Ishikawa (cell line): ENCODE results near the gene PXDN.

ENCODE experiments used
- CEBPB ChIP-seq: IDR thresholded peaks from 2 replicates; pipeline ENCODE4 v1.6.1; 2012
- CREB1 ChIP-seq: IDR thresholded peaks from 2 replicates; pipeline ENCODE4 v1.6.1; 2012; ENCODE audit warnings: low read depth
- EGR1 ChIP-seq: IDR thresholded peaks from 2 replicates; pipeline ENCODE4 v1.6.1; 2012
- EP300 ChIP-seq: IDR thresholded peaks from 2 replicates; pipeline ENCODE4 v1.6.1; 2012; ENCODE audit warnings: borderline replicate concordance
- FOXM1 ChIP-seq: IDR thresholded peaks from 2 replicates; pipeline ENCODE4 v1.6.1; 2012; ENCODE audit warnings: low read depth, borderline replicate concordance
- NFIC ChIP-seq: IDR thresholded peaks from 2 replicates; pipeline ENCODE4 v1.6.1; 2012
- TAF1 ChIP-seq: IDR thresholded peaks from 2 replicates; pipeline ENCODE4 v1.6.1; 2012; ENCODE audit warnings: low read depth, mild to moderate bottlenecking
- TEAD4 ChIP-seq: IDR thresholded peaks from 2 replicates; pipeline ENCODE4 v1.6.1; 2012
- YY1 ChIP-seq: IDR thresholded peaks from 2 replicates; pipeline ENCODE4 v1.6.1; 2012; ENCODE audit warnings: low read depth
- TF ChIP-seq, protein P1 (sequence below): IDR thresholded peaks from 2 replicates; pipeline ENCODE4 v1.6.1; 2012
- TF ChIP-seq, protein P2 (sequence below): IDR thresholded peaks from 2 replicates; pipeline ENCODE4 v1.6.1; 2012

DNA sequence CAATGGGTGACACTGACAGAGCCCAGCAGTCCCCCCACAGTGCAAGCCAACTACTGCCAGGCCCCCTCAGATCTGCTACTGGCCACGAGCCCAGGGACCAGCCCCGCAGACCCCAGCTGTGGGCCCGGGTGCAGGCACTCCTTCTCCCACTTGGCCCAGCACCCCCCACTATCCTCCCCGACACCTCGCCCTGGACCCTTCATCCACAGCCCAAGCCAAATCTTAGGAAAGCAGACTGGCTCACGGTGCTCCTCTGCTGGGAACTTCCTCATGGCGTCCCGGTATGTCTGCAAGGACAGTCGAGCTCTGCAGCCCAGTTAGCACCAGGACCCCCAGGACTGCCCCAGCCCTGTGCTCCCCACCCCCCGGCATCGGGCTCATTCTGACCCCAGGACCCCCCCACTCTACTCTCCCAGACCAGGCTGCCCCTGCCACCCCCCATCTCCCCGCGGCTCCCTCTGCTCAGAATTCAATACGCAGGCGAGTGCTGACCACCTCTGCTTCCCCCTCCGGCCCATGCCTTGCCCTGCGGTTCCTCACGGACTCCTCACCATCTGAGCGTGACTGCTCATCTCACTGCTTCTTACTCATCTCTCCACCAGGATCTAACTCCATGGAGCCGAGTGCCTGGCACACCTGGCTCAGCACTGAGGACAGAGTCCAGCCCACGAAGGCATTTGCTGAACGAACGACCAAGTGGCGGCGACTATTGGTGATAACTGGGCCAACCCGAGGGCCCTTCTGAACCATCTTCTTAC, 85.7 kb downstream of the PXDN start:
- TF ChIP-seq TAF1 (no peak), CREB1 (no peak), CEBPB (no peak), TEAD4 (no peak), YY1 (no peak), EP300 (no peak), FOXM1 (no peak), NFIC (no peak), EGR1 (no peak)
- TF ChIP-seq, protein P1, sequence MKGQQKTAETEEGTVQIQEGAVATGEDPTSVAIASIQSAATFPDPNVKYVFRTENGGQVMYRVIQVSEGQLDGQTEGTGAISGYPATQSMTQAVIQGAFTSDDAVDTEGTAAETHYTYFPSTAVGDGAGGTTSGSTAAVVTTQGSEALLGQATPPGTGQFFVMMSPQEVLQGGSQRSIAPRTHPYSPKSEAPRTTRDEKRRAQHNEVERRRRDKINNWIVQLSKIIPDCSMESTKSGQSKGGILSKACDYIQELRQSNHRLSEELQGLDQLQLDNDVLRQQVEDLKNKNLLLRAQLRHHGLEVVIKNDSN = no peak
- TF ChIP-seq, protein P2, sequence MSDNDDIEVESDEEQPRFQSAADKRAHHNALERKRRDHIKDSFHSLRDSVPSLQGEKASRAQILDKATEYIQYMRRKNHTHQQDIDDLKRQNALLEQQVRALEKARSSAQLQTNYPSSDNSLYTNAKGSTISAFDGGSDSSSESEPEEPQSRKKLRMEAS = no peak
